SK-N-SH treated with all-trans-retinoic acid at 6 μM for 48 hours (cell line): ENCODE results near the gene RND2.

Experiments
- ATAC-seq: fragments of 200-7000 bp; cut with Tn5 transposase; 3 replicates; pipeline ENCODE4 v1.9.1; 2020; ENCODE audit warnings: mild to moderate bottlenecking, moderate library complexity
- ARNTL ChIP-seq: fragments of 450-650 bp; formaldehyde crosslinking; IDR thresholded peaks from 2 replicates; pipeline ENCODE4 v1.5.0; 2020; ENCODE audit warnings: low read depth, mild to moderate bottlenecking, moderate library complexity, borderline replicate concordance
- BACH2 ChIP-seq: fragments of 250-450 bp; sonication (Bioruptor Pico); IDR thresholded peaks from 2 replicates; pipeline ENCODE4 v1.9.0; 2021; ENCODE audit warnings: mild to moderate bottlenecking, borderline replicate concordance
- ESRRG ChIP-seq: fragments of 250-450 bp; sonication (Bioruptor Pico); IDR thresholded peaks from 2 replicates; pipeline ENCODE4 v1.6.1; 2021; ENCODE audit warnings: mild to moderate bottlenecking
- ISL1 ChIP-seq: fragments of 250-450 bp; sonication (Bioruptor Pico); IDR thresholded peaks from 2 replicates; pipeline ENCODE4 v2.1.2; 2022; ENCODE audit warnings: mild to moderate bottlenecking, moderate library complexity
- OSR1 ChIP-seq: fragments of 250-450 bp; sonication (Bioruptor Pico); IDR thresholded peaks from 2 replicates; pipeline ENCODE4 v1.8.0; 2022; ENCODE audit warnings: moderate library complexity, mild to moderate bottlenecking, inconsistent platforms
- PPARA ChIP-seq: fragments of 250-450 bp; sonication (Bioruptor Pico); IDR thresholded peaks from 2 replicates; pipeline ENCODE4 v1.5.0; 2020; ENCODE audit warnings: mild to moderate bottlenecking, borderline replicate concordance
- RARB ChIP-seq: fragments of 250-450 bp; sonication (Bioruptor Pico); IDR thresholded peaks from 2 replicates; pipeline ENCODE4 v1.8.0; 2021; ENCODE audit warnings: mild to moderate bottlenecking, moderate library complexity
- SNAI2 ChIP-seq: fragments of 250-450 bp; sonication (Bioruptor Pico); IDR thresholded peaks from 2 replicates; pipeline ENCODE4 v1.5.0; 2020; ENCODE audit warnings: mild to moderate bottlenecking, moderate library complexity
- TCF4 ChIP-seq: fragments of 250-450 bp; sonication (Bioruptor Pico); IDR thresholded peaks from 2 replicates; pipeline ENCODE4 v1.8.0; 2021; ENCODE audit warnings: mild to moderate bottlenecking, moderate library complexity, borderline replicate concordance
- TOX ChIP-seq: fragments of 250-450 bp; sonication (Bioruptor Pico); IDR thresholded peaks from 2 replicates; pipeline ENCODE4 v1.8.0; 2021; ENCODE audit warnings: mild to moderate bottlenecking, moderate library complexity, borderline replicate concordance
- ZC3H10 ChIP-seq: fragments of 250-450 bp; sonication (Bioruptor Pico); IDR thresholded peaks from 2 replicates; pipeline ENCODE4 v1.5.1; 2021; ENCODE audit warnings: mild to moderate bottlenecking, moderate library complexity
- ZFP3 ChIP-seq: fragments of 250-450 bp; sonication (Bioruptor Pico); IDR thresholded peaks from 2 replicates; pipeline ENCODE4 v1.5.0; 2020; ENCODE audit warnings: mild to moderate bottlenecking, moderate library complexity
- ZFP30 ChIP-seq: fragments of 450-650 bp; formaldehyde crosslinking; IDR thresholded peaks from 2 replicates; pipeline ENCODE4 v1.5.0; 2022; ENCODE audit warnings: mild to moderate bottlenecking, moderate library complexity
- ZNF565 ChIP-seq: fragments of 450-650 bp; formaldehyde crosslinking; conservative IDR thresholded peaks from 2 replicates; pipeline ENCODE4 v1.5.0; 2020; ENCODE audit warnings: low read depth, mild to moderate bottlenecking, moderate library complexity
- ZNF70 ChIP-seq: fragments of 450-650 bp; formaldehyde crosslinking; IDR thresholded peaks from 2 replicates; pipeline ENCODE4 v1.5.0; 2020; ENCODE audit warnings: mild to moderate bottlenecking, moderate library complexity
- TF ChIP-seq, protein P1 (sequence below): fragments of 250-450 bp; sonication (Bioruptor Pico); IDR thresholded peaks from 2 replicates; pipeline ENCODE4 v1.8.0; 2020; ENCODE audit warnings: mild to moderate bottlenecking, moderate library complexity, borderline replicate concordance
- TF ChIP-seq, protein P2 (sequence below): fragments of 250-450 bp; sonication (Bioruptor Pico); IDR thresholded peaks from 2 replicates; pipeline ENCODE4 v1.5.1; 2020; ENCODE audit warnings: low read depth, mild to moderate bottlenecking, moderate library complexity
- TF ChIP-seq, protein P3 (sequence below): fragments of 250-450 bp; sonication (Bioruptor Pico); IDR thresholded peaks from 2 replicates; pipeline ENCODE4 v1.8.0; 2021; ENCODE audit warnings: low read depth, mild to moderate bottlenecking, moderate library complexity, borderline replicate concordance
- TF ChIP-seq, protein P4 (sequence below): fragments of 250-450 bp; sonication (Bioruptor Pico); IDR thresholded peaks from 2 replicates; pipeline ENCODE4 v1.5.1; 2021; ENCODE audit warnings: mild to moderate bottlenecking, moderate library complexity

Gene RND2

DNA sequence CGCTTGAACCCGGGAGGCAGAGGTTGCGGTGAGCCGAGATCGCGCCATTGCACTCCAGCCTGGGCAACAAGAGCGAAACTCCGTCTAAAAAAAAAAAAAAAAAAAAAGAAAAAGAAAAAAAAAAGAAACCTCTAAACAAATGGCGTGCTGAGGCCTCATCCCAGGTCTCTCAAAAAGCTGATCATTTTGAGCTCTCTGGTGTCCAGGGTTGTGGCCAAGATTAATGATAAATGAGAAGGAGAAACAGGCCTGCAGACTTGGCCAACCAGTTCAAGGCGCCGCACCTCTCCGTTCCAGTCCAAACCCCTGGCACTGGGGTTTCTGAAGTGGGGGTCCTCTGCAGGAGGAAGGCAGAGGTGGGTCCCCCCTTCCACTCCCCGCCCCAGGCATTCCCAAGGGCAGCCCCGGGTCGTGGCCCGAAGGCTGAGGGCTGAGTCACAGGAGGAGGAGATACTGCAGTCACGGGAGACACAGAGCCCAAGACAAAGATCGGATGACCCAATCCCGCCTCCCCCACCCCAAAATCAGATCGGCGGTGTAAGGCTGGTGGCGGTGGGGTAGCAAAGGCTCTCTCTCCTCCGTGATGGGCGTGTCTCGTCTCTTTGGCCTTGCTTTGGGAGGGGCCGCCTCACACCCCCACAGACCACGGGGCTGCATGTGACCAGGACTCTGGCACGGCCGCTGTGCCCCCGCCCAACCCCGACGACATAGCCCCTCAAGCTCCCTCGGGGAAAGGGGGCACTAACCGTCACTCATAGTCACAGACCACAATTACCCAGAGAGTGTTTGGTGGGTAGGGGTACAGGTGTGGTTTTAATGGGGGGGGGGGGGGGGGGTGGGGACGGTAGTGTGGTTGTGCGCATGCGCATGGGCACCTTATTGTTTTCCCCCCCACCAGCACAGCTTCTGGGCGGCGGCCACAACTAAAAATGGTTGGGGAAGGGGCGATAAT is 4.0 kb upstream of the RND2 start:
- TF ChIP-seq ISL1 (CRISPR knock-in tag) (no peak), ZNF70 (peak; percentile 41; the same call in 1 of the 2 replicates)
- TF ChIP-seq, protein P1, sequence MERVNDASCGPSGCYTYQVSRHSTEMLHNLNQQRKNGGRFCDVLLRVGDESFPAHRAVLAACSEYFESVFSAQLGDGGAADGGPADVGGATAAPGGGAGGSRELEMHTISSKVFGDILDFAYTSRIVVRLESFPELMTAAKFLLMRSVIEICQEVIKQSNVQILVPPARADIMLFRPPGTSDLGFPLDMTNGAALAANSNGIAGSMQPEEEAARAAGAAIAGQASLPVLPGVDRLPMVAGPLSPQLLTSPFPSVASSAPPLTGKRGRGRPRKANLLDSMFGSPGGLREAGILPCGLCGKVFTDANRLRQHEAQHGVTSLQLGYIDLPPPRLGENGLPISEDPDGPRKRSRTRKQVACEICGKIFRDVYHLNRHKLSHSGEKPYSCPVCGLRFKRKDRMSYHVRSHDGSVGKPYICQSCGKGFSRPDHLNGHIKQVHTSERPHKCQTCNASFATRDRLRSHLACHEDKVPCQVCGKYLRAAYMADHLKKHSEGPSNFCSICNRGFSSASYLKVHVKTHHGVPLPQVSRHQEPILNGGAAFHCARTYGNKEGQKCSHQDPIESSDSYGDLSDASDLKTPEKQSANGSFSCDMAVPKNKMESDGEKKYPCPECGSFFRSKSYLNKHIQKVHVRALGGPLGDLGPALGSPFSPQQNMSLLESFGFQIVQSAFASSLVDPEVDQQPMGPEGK (CRISPR knock-in tag) = peak; percentile 56; the same call in 1 of the 2 replicates
- ATAC-seq = peak; percentile 38

DNA sequence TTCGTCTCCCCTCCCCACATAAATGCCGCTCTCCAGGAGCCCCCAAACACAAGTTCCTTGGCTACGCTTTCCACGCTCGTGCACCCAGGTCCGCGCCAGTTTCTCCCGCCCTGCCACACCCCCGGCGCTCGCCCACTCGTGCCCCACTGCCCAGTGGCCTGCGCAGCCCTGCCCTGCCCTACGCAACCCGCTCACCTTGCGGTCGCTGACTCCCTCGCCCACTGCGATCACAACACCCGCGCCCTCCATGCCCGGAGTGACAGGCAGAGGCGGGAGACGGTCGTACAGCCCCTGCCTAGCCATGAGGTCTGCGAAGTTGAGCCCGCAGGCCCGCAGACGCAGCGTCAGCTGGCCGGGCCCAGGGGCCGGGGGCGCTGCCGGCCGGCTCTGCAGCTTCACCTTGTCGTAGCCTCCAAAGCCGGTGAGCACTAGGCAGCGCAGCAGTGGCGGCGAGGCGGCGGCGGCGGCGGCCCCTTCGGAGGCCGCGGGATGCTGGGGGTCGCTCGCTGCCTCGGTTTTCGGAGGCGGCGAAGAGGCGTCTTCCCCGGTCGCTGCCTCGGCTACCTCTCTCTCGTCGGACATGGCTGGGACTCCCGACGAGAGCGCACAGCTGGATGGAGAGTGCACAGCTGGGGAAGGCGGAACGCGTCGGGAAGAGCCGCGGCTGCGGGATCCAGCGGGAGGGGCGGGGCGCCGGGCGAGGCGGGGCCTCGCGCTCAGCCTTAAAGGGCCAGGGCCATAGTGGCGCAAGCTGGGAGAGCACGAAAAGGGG is 3.1 kb upstream of the RND2 start, which contains the start of gene VAT1:
VAT1 (minus strand) TSS at position 645 of the 772 bp plus-strand sequence; CDS start at position 582, 63 bp downstream.
- ATAC-seq = peak; percentile 81
- no peak for TF ChIP-seq TOX (CRISPR knock-in tag)
- TF ChIP-seq, protein P2, sequence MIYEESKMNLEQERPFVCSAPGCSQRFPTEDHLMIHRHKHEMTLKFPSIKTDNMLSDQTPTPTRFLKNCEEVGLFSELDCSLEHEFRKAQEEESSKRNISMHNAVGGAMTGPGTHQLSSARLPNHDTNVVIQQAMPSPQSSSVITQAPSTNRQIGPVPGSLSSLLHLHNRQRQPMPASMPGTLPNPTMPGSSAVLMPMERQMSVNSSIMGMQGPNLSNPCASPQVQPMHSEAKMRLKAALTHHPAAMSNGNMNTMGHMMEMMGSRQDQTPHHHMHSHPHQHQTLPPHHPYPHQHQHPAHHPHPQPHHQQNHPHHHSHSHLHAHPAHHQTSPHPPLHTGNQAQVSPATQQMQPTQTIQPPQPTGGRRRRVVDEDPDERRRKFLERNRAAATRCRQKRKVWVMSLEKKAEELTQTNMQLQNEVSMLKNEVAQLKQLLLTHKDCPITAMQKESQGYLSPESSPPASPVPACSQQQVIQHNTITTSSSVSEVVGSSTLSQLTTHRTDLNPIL (CRISPR knock-in tag) = no peak
- TF ChIP-seq SNAI2 (CRISPR knock-in tag) = no peak
- TF ChIP-seq, protein P3, sequence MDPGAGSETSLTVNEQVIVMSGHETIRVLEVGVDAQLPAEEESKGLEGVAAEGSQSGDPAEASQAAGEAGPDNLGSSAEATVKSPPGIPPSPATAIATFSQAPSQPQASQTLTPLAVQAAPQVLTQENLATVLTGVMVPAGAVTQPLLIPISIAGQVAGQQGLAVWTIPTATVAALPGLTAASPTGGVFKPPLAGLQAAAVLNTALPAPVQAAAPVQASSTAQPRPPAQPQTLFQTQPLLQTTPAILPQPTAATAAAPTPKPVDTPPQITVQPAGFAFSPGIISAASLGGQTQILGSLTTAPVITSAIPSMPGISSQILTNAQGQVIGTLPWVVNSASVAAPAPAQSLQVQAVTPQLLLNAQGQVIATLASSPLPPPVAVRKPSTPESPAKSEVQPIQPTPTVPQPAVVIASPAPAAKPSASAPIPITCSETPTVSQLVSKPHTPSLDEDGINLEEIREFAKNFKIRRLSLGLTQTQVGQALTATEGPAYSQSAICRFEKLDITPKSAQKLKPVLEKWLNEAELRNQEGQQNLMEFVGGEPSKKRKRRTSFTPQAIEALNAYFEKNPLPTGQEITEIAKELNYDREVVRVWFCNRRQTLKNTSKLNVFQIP (CRISPR knock-in tag) = no peak
- TF ChIP-seq, protein P1 (CRISPR knock-in tag) = no peak
- no peak for TF ChIP-seq ZC3H10
- TF ChIP-seq TCF4 (CRISPR knock-in tag) = no peak

DNA sequence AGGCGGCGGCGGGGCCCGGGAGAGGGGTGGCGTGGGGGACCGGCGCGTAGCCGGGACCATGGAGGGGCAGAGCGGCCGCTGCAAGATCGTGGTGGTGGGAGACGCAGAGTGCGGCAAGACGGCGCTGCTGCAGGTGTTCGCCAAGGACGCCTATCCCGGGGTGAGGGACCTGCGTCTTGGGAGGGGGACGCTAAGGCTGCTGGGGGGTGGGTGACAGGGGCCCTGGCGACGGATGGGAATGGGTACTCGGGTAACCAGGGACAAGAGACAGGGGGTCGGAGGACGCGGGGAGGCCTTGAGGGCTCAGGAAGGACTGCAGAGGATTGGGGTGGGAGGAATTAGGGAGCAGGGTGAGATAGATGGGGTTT is 243 bp downstream of the RND2 start:
- ATAC-seq = no peak
- TF ChIP-seq OSR1 (no peak), BACH2 (CRISPR knock-in tag) (no peak), ZFP3 (CRISPR knock-in tag) (no peak), ZFP30 (no peak), TCF4 (CRISPR knock-in tag) (no peak), PPARA (CRISPR knock-in tag) (no peak), ISL1 (CRISPR knock-in tag) (no peak), ARNTL (CRISPR knock-in tag) (no peak), SNAI2 (CRISPR knock-in tag) (no peak), ESRRG (no peak), TOX (CRISPR knock-in tag) (no peak), ZC3H10 (no peak), RARB (no peak), ZNF565 (CRISPR knock-in tag) (no peak)
- TF ChIP-seq, protein P1 (CRISPR knock-in tag) = no peak
- TF ChIP-seq, protein P2 (CRISPR knock-in tag) = no peak
- TF ChIP-seq, protein P4, sequence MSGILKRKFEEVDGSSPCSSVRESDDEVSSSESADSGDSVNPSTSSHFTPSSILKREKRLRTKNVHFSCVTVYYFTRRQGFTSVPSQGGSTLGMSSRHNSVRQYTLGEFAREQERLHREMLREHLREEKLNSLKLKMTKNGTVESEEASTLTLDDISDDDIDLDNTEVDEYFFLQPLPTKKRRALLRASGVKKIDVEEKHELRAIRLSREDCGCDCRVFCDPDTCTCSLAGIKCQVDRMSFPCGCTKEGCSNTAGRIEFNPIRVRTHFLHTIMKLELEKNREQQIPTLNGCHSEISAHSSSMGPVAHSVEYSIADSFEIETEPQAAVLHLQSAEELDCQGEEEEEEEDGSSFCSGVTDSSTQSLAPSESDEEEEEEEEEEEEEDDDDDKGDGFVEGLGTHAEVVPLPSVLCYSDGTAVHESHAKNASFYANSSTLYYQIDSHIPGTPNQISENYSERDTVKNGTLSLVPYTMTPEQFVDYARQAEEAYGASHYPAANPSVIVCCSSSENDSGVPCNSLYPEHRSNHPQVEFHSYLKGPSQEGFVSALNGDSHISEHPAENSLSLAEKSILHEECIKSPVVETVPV = no peak
